Pancreas (tissue), 10 donors: Measurements from ENCODE around the gene NRIP1. TPM values are rescaled to one million over a fixed set of nuclear protein-coding genes. Genes with fewer than 3 reads are reported as not detected.

Experiments used
- ATAC-seq, 4 donors: fragments of 200-7000 bp; cut with Tn5 transposase; one replicate each; pipeline versions ENCODE4 v1.8.0 to v1.9.1; 2020; ENCODE audit warnings: mild to moderate bottlenecking in 4 of 4, moderate library complexity in 4 of 4
- DNase-seq, 6 donors: peaks; one replicate each; pipeline ENCODE4 v3.0.0-alpha.2; 2020
- FAIRE-seq: peaks from 2 replicates; lab custom pipeline; 2012; peaks lifted over from hg19 to GRCh38; lab: Jason Lieb, UNC
- H3K27ac ChIP-seq, 4 donors: fragments of 200-600 bp; sonication (generic); 1 replicate in 3 of 4; 2 replicates in 1 of 4; pipeline versions ENCODE4 v1.5.0 to v1.8.0; 2020
- H3K27me3 ChIP-seq, 4 donors: fragments of 200-600 bp; one replicate each; pipeline ENCODE4 v1.8.0; 2021
- H3K36me3 ChIP-seq, 3 donors: fragments of 200-600 bp; sonication (generic) in 1 of 3; one replicate each; pipeline versions ENCODE4 v1.5.0 to v1.8.0; 2020 to 2021
- H3K4me1 ChIP-seq, 3 donors: fragments of 200-600 bp; one replicate each; pipeline ENCODE4 v1.8.0; 2021
- H3K4me3 ChIP-seq, 4 donors: fragments of 200-600 bp; sonication (generic) in 2 of 4; one replicate each; pipeline versions ENCODE4 v1.5.0 to v1.8.0; 2020 to 2021
- H3K9me3 ChIP-seq, 4 donors: fragments of 200-600 bp; one replicate each; pipeline ENCODE4 v1.8.0; 2021
- WGBS, 2 donors: extraction: QIAGEN DNeasy Blood & Tissue Kit; methylation state at CpG; one replicate each; pipeline ENCODE4 v1.1.7; 2013; 5-methylcytosine and 5-hydroxymethylcytosine counted together
- intact Hi-C, 3 donors: fragments of 100-400 bp; cut with DNase I; formaldehyde crosslinking; loops; one replicate each; pipeline versions ENCODE4 v1.11.1 to v1.14.2; 2022
- polyA plus RNA-seq, 2 donors: library from polyadenylated mRNA; stranded (reverse); fragments of 200-250 nt; gene quantifications; one replicate each; pipeline ENCODE4 v1.2.3, GENCODE V29; 2013
- total RNA-seq, 6 donors: library from RNA; stranded (reverse); fragmentation: NEBNext Ultra II Directional in 4 of 6; extraction: Animal tissue kit (Norgen Biotek cat#: 25700) in 4 of 6; gene quantifications; one replicate each; pipeline versions ENCODE4 v1.2.1 to v1.2.4, GENCODE V29; 2021 to 2023
- TF ChIP-seq, protein P1 (sequence below), 4 donors: fragments of 200-600 bp; sonication (generic) in 3 of 4; IDR thresholded peaks; one replicate each; pipeline versions ENCODE4 v1.5.0 to v1.8.0; 2021; ENCODE audit warnings: antibody characterized with exemption in 4 of 4
- donor health status: healthy with polysubstance abuse.
- donor health status: DM: no; HTN: no; CAD: no; lungs with moderate emphysema.
- donor health status: DM: no; HTN: no; CAD: no.
- donor health status: control.
- donor health status: control.
- donor health status: Bipolar disorder and iron deficiency.
- donor health status: DM: yes; HTN: yes; CAD: no.
- donor health status: DM: no; HTN: no; CAD: no.
- donor health status: DM: no; HTN: no; CAD: no.
- donor health status: DM: yes; HTN: yes; CAD: no.

The NRIP1 gene
- total and polyA plus RNA-seq, 8 donors, result 3.7 to 33.5 (median 24.1) TPM

DNA sequence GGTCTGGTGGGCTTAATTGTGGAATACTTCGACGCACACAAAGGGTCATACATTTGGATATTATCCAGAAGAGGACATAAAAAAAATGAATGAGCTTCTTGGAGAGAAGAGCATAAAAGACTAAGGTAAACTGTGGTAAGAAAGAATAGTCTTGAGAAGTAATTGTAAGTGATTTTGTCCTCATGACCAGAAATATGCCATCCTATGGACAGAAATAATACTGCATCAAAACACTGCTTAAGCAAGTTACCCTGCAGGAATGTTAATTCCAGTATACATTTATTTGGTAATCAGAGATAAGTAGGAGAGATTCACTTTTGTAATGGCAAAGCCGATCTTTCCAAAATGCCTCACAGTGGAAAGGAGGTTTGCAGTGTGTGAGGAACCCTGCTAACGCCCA lies 111.9 kb downstream of the NRIP1 start:
- DNase-seq, result no peak
- Histone ChIP-seq H3K4me3 (no peak overlapping the region), H3K27ac (no peak overlapping the region), H3K4me1 (no peaks in the 10 kb centered on the region), H3K36me3 (no peaks in the 10 kb centered on the region), H3K27me3 (no peaks in the 10 kb centered on the region), H3K9me3 (no peaks in the 10 kb centered on the region)
- TF ChIP-seq, protein P1, sequence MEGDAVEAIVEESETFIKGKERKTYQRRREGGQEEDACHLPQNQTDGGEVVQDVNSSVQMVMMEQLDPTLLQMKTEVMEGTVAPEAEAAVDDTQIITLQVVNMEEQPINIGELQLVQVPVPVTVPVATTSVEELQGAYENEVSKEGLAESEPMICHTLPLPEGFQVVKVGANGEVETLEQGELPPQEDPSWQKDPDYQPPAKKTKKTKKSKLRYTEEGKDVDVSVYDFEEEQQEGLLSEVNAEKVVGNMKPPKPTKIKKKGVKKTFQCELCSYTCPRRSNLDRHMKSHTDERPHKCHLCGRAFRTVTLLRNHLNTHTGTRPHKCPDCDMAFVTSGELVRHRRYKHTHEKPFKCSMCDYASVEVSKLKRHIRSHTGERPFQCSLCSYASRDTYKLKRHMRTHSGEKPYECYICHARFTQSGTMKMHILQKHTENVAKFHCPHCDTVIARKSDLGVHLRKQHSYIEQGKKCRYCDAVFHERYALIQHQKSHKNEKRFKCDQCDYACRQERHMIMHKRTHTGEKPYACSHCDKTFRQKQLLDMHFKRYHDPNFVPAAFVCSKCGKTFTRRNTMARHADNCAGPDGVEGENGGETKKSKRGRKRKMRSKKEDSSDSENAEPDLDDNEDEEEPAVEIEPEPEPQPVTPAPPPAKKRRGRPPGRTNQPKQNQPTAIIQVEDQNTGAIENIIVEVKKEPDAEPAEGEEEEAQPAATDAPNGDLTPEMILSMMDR (IDR thresholded peaks at IDR 0.05), result no peak
- no peak for ATAC-seq
- 97 to 98% methylated on average over 4 of the region's 4 CpGs for WGBS, 2 donors
- intact Hi-C loops, result no loop called here
- no peak for FAIRE-seq

DNA sequence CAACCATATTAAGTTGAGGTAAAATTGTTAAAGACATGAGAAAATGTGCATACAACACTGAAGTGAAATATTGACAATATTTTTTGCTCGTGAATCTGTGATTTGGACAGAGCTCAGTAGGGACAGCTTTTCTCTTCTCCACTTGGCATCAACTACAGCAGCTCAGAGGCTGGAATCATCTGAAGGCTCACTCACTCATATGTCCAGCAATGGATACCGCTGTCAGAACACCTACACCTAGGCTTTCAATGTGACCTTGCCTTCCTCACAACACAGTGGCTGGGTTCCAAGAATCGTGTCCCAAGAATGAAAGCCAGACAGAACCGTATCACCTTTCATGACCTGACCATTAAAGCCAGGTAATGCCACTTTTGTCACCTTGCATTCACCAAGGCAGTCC lies 115.2 kb downstream of the NRIP1 start:
- DNase-seq, result no peak
- H3K27ac ChIP-seq, result no peak overlapping the region
- TF ChIP-seq, protein P1 (IDR thresholded peaks at IDR 0.05), result no peak
- H3K4me3 ChIP-seq, result no peak overlapping the region
- H3K9me3 ChIP-seq, result no peaks in the 10 kb centered on the region
- intact Hi-C loops, result no loop called here
- no peak for ATAC-seq
- H3K36me3 ChIP-seq, result no peaks in the 10 kb centered on the region
- H3K27me3 ChIP-seq, result no peaks in the 10 kb centered on the region
- 50 to 64% methylated on average over 4 of the region's 4 CpGs for WGBS, 2 donors
- no peak for FAIRE-seq
- H3K4me1 ChIP-seq, result no peaks in the 10 kb centered on the region

DNA sequence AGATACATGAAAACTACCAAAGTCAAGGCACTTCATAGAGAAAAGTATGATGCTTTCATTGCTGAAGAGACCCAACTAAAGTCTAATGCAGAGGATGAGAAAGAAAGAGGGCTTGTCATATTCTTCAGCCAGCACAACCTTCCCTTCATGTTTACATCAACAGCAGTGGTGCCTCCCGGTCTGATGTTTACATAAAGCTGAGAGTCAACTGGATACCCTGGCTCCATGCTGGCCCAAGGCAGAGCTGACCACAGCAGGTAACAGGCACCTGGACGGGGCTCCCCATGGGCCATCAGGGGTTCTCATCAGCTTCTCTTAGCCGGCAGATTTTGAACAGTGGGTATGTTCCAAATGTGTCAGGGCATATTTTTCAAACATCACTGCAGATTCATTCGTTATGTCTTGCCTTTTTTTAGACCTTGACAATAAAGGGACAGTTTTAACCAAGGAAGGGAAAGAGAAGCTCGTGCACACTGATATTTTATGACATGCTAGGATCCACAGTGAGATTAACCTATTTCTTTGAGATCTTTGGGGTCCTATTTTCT lies 117.1 kb downstream of the NRIP1 start:
- no peak for FAIRE-seq
- intact Hi-C loops, result no loop called here

DNA sequence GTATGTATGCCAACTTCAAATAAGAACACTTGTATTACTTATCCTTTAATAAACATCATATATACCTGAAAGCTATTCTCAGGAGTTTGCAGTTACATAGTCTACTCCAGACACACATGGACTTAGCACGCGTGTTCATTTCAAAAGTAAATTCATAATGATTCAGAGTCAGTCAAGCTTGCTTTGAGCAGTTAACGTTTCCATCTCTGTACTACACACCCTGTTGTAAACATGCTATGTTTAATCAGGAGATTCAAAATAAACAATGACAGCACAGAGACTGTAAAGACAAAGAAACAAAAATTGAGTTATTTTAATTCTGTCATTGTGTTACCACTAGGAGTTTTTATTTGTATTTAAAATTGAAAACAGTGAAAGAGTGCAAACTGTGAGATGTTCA lies 119.6 kb downstream of the NRIP1 start:
- FAIRE-seq (no peak), DNase-seq (no peak), ATAC-seq (no peak)
- Histone ChIP-seq H3K36me3 (no peaks in the 10 kb centered on the region), H3K27me3 (no peaks in the 10 kb centered on the region), H3K9me3 (no peaks in the 10 kb centered on the region), H3K4me3 (no peak overlapping the region), H3K27ac (no peak overlapping the region), H3K4me1 (no peaks in the 10 kb centered on the region)
- 69 to 75% methylated on average over 3 of the region's 3 CpGs for WGBS, 2 donors
- TF ChIP-seq, protein P1 (IDR thresholded peaks at IDR 0.05), result no peak
- intact Hi-C loops, result no loop called here

More for the DNA sequence above, 117.1 kb downstream of the NRIP1 start:
- Histone ChIP-seq H3K4me3 (no peak overlapping the region), H3K9me3 (no peaks in the 10 kb centered on the region), H3K36me3 (no peaks in the 10 kb centered on the region), H3K4me1 (no peaks in the 10 kb centered on the region), H3K27ac (no peak overlapping the region), H3K27me3 (no peaks in the 10 kb centered on the region)
- DNase-seq (no peak), ATAC-seq (no peak)
- TF ChIP-seq, protein P1 (IDR thresholded peaks at IDR 0.05), result no peak
- 71 to 75% methylated on average over 5 of the region's 5 CpGs for WGBS, 2 donors

DNA sequence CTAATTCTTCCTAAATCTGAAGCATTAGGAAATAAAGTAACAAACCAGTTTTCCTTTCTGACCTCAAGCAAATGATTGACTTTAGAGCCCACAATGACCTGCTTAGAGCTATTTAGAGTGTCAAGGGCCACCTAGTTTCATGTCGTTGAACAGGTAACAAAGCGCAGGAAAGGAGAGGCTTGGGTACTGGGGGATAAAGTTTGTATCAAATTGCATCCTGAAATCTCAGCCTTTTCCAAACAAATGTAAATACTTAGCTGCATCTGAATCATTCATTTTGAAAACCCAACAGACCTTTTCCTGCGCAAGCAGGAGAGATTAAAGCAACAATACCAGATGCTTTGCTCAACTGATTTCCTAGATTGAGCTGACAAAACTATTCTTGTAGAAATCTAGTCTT lies 121.2 kb downstream of the NRIP1 start:
- Histone ChIP-seq H3K27ac (no peak overlapping the region), H3K9me3 (no peaks in the 10 kb centered on the region), H3K27me3 (no peaks in the 10 kb centered on the region), H3K4me3 (no peak overlapping the region), H3K36me3 (no peaks in the 10 kb centered on the region), H3K4me1 (no peaks in the 10 kb centered on the region)
- FAIRE-seq, result no peak
- intact Hi-C loops, result no loop called here
- DNase-seq, result no peak
- 86 to 89% methylated on average over 3 of the region's 3 CpGs for WGBS, 2 donors
- TF ChIP-seq, protein P1 (IDR thresholded peaks at IDR 0.05), result no peak
- no peak for ATAC-seq
